A549 (cell line): ENCODE data around the gene RRM1. TPM values are rescaled to one million over a fixed set of nuclear protein-coding genes. Genes with fewer than 3 reads are reported as not detected.

ENCODE experiments used
- ATAC-seq, 2 experiments: fragments of 200-7000 bp in 1 of 2; fragments of >200 bp in 1 of 2; cut with Nextera tagmentation in 1 of 2; cut with Tn5 transposase in 1 of 2; 3 replicates each; pipeline versions ENCODE4 v1.8.0 to v1.9.1; 2018 to 2020; ENCODE audit warnings: mild to moderate bottlenecking in 1 of 2, moderate library complexity in 1 of 2
- CTCF ChIA-PET: fragments of 300-600 bp; sonication (Branson Sonifier 250); formaldehyde crosslinking; extraction: SDS; loops from one replicate; lab custom pipeline; 2021; ENCODE audit warnings: antibody characterized with exemption, inconsistent platforms; lab: Yijun Ruan, JAX
- POLR2A ChIA-PET: fragments of 350-600 bp; formaldehyde crosslinking; extraction: SDS; loops from one replicate; lab custom pipeline; 2021; ENCODE audit warnings: antibody characterized with exemption, inconsistent platforms; lab: Yijun Ruan, JAX
- DNase-seq, 2 experiments: peaks; one replicate each; pipeline versions ENCODE4 v3.0.0 to v3.0.0-alpha.2; 2011 to 2016; ENCODE audit warnings: low read depth in 1 of 2, low spot score in 1 of 2
- FAIRE-seq: peaks from 2 replicates; lab custom pipeline; 2011; peaks lifted over from hg19 to GRCh38; lab: Jason Lieb, UNC
- H3K27ac ChIP-seq, 2 experiments: fragments of >200 bp; sonication (Bioruptor Twin); formaldehyde crosslinking; 3 replicates each; pipeline ENCODE4 v1.5.1; 2016 to 2017
- H3K4me1 ChIP-seq: fragments of >200 bp; sonication (Bioruptor Twin); formaldehyde crosslinking; 3 replicates; pipeline ENCODE4 v1.6.1; 2016
- H3K4me2 ChIP-seq: fragments of >200 bp; sonication (Bioruptor Twin); formaldehyde crosslinking; 3 replicates; pipeline ENCODE4 v1.6.1; 2016
- H3K4me3 ChIP-seq: fragments of >200 bp; sonication (Bioruptor Twin); formaldehyde crosslinking; 3 replicates; pipeline ENCODE4 v1.5.1; 2016
- H3K9me3 ChIP-seq: fragments of >200 bp; sonication (Bioruptor Twin); formaldehyde crosslinking; 3 replicates; pipeline ENCODE4 v1.6.1; 2016
- CBX2 ChIP-seq: fragments of 200-600 bp; sonication (generic); IDR thresholded peaks from 2 replicates; pipeline ENCODE4 v1.6.1; 2016; ENCODE audit warnings: low read depth, mild to moderate bottlenecking, borderline replicate concordance
- CBX8 ChIP-seq: fragments of 200-600 bp; sonication (generic); IDR thresholded peaks from 2 replicates; pipeline ENCODE4 v1.6.1; 2016
- CEBPB ChIP-seq, 2 experiments: fragments of >200 bp in 1 of 2; sonication (Bioruptor Twin) in 1 of 2; formaldehyde crosslinking in 1 of 2; IDR thresholded peaks; 2 replicates each; pipeline ENCODE4 v1.6.1; 2012 to 2016
- CTCF ChIP-seq: fragments of >200 bp; sonication (Bioruptor Twin); formaldehyde crosslinking; IDR thresholded peaks from 3 replicates; pipeline ENCODE4 v1.5.1; 2016
- EHMT2 ChIP-seq: fragments of 200-600 bp; sonication (generic); IDR thresholded peaks from 2 replicates; pipeline ENCODE4 v1.6.1; 2016; ENCODE audit warnings: antibody characterized with exemption, low read depth, mild to moderate bottlenecking, moderate library complexity
- EP300 ChIP-seq, 2 experiments: fragments of >200 bp; sonication (Bioruptor Twin); formaldehyde crosslinking; IDR thresholded peaks; 2 replicates in 1 of 2; 3 replicates in 1 of 2; pipeline ENCODE4 v1.6.1; 2016 to 2017
- FOSL2 ChIP-seq, 2 experiments: fragments of 450-650 bp in 1 of 2; fragments of >200 bp in 1 of 2; sonication (Bioruptor Twin) in 1 of 2; formaldehyde crosslinking; IDR thresholded peaks; 2 replicates each; pipeline versions ENCODE4 v1.5.0 to v1.6.1; 2016 to 2020; ENCODE audit warnings: mild to moderate bottlenecking in 1 of 2, moderate library complexity in 1 of 2
- FOXS1 ChIP-seq: fragments of 250-450 bp; sonication (Bioruptor Pico); IDR thresholded peaks from 2 replicates; pipeline ENCODE4 v1.5.0; 2020; ENCODE audit warnings: mild to moderate bottlenecking, moderate library complexity
- GATA3 ChIP-seq: IDR thresholded peaks from 2 replicates; pipeline ENCODE4 v1.6.1; 2012; ENCODE audit warnings: borderline replicate concordance
- HOXB5 ChIP-seq: fragments of 250-450 bp; sonication (Bioruptor Pico); IDR thresholded peaks from 2 replicates; pipeline ENCODE4 v1.5.0; 2020; ENCODE audit warnings: mild to moderate bottlenecking, moderate library complexity
- KDM5A ChIP-seq: fragments of 200-600 bp; sonication (generic); IDR thresholded peaks from 2 replicates; pipeline ENCODE4 v1.6.1; 2016; ENCODE audit warnings: antibody characterized with exemption, mild to moderate bottlenecking
- MAFK ChIP-seq: fragments of 450-650 bp; IDR thresholded peaks from 2 replicates; pipeline ENCODE4 v1.6.1; 2014; ENCODE audit not compliant: partially characterized antibody
- MAZ ChIP-seq: fragments of 150-350 bp; IDR thresholded peaks from 2 replicates; pipeline ENCODE4 v1.6.1; 2014; ENCODE audit warnings: antibody characterized with exemption, low read depth, low read length, borderline replicate concordance
- MYC ChIP-seq: IDR thresholded peaks from 2 replicates; pipeline ENCODE4 v1.6.1; 2012; ENCODE audit warnings: mild to moderate bottlenecking, inconsistent platforms, low read length, improper control_type of control experiment, borderline replicate concordance
- NFE2L2 ChIP-seq: fragments of 150-350 bp; conservative IDR thresholded peaks from 2 replicates; pipeline ENCODE4 v1.6.1; 2014; ENCODE audit warnings: low read length
- NR3C1 ChIP-seq: fragments of >200 bp; sonication (Bioruptor Twin); formaldehyde crosslinking; IDR thresholded peaks from 3 replicates; pipeline ENCODE4 v1.6.1; 2017
- POLR2AphosphoS2 ChIP-seq: conservative IDR thresholded peaks from 2 replicates; pipeline ENCODE4 v1.6.1; 2012; ENCODE audit warnings: low read length, improper control_type of control experiment, inconsistent platforms
- RAD21 ChIP-seq, 2 experiments: fragments of >200 bp in 1 of 2; sonication (Bioruptor Twin) in 1 of 2; formaldehyde crosslinking in 1 of 2; IDR thresholded peaks in 1 of 2; conservative IDR thresholded peaks in 1 of 2; 2 replicates in 1 of 2; 3 replicates in 1 of 2; pipeline ENCODE4 v1.6.1; 2012 to 2018; ENCODE audit warnings: inconsistent platforms in 1 of 2
- RARB ChIP-seq: fragments of 250-450 bp; sonication (Bioruptor Pico); IDR thresholded peaks from 2 replicates; pipeline ENCODE4 v1.8.0; 2021; ENCODE audit warnings: mild to moderate bottlenecking, moderate library complexity
- REST ChIP-seq: fragments of 200-600 bp; sonication (generic); IDR thresholded peaks from 2 replicates; pipeline ENCODE4 v1.6.1; 2016; ENCODE audit warnings: antibody characterized with exemption, mild to moderate bottlenecking, moderate library complexity
- RFX5 ChIP-seq: fragments of 450-650 bp; IDR thresholded peaks from 2 replicates; pipeline ENCODE4 v1.7.1; 2014; ENCODE audit warnings: antibody characterized with exemption, mild to moderate bottlenecking, moderate library complexity
- RNF2 ChIP-seq: fragments of 200-600 bp; sonication (generic); IDR thresholded peaks from 2 replicates; pipeline ENCODE4 v1.6.1; 2016; ENCODE audit warnings: low read depth, mild to moderate bottlenecking, antibody characterized with exemption, moderate library complexity, borderline replicate concordance
- SMC3 ChIP-seq: fragments of >200 bp; sonication (Bioruptor Twin); formaldehyde crosslinking; IDR thresholded peaks from 3 replicates; pipeline ENCODE4 v1.6.1; 2018; ENCODE audit warnings: inconsistent platforms
- TFCP2L1 ChIP-seq: fragments of 250-450 bp; sonication (Bioruptor Pico); IDR thresholded peaks from 2 replicates; pipeline ENCODE4 v1.5.0; 2021; ENCODE audit warnings: mild to moderate bottlenecking
- USF2 ChIP-seq: fragments of 450-650 bp; IDR thresholded peaks from 2 replicates; pipeline ENCODE4 v1.6.1; 2014; ENCODE audit warnings: antibody characterized with exemption
- ZFP36 ChIP-seq: fragments of 450-650 bp; IDR thresholded peaks from 2 replicates; pipeline ENCODE4 v1.6.1; 2014; ENCODE audit warnings: borderline replicate concordance; ENCODE audit not compliant: partially characterized antibody
- WGBS: methylation state at CpG from one replicate; pipeline ENCODE4 v1.1.6; 2017; ENCODE audit errors: missing lambda C conversion rate; 5-methylcytosine and 5-hydroxymethylcytosine counted together
- polyA plus RNA-seq, 4 experiments: library from polyadenylated mRNA; depleted of rRNA in 3 of 4; stranded (reverse); fragments of >200 nt; fragmentation: RNase III in 1 of 4; extraction: RNeasy Plus Mini Kit Qiagen cat#74134 plus additional on column Dnase treatment in 1 of 4; gene quantifications; 2 replicates in 3 of 4; 3 replicates in 1 of 4; pipeline ENCODE4 v1.2.3, GENCODE V29; 2011 to 2017
- TF ChIP-seq, protein P1 (sequence below): IDR thresholded peaks from 2 replicates; pipeline ENCODE4 v1.6.1; 2012; ENCODE audit warnings: low read depth, borderline replicate concordance

The RRM1 gene
- polyA plus RNA-seq, 2 of the 4 experiments (the other 2 are of a cell fraction), result 91.4 to 120 TPM

DNA sequence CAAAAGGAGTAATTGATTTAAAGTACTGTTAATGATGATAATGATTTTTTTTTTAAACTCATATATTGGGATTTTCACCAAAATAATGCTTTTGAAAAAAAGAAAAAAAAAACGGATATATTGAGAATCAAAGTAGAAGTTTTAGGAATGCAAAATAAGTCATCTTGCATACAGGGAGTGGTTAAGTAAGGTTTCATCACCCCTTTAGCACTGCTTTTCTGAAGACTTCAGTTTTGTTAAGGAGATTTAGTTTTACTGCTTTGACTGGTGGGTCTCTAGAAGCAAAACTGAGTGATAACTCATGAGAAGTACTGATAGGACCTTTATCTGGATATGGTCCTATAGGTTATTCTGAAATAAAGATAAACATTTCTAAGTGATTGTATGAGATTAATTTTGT lies 43.9 kb downstream of the RRM1 start:
- FAIRE-seq, result no peak
- Histone ChIP-seq H3K9me3 (peaks cover 17% of the 10 kb centered on the region), H3K4me1 (peaks cover 27% of the 10 kb centered on the region), H3K4me2 (no peak overlapping the region), H3K27ac (no peak overlapping the region), H3K4me3 (no peak overlapping the region)
- DNase-seq, result no peak
- POLR2A ChIA-PET, result no interaction called here
- CTCF ChIA-PET, result no interaction called here
- 93% methylated on average over 1 of the region's 1 CpG for WGBS
- TF ChIP-seq KDM5A (no peak), EP300 (IDR thresholded peaks at IDR 0.05) (no peak), MAFK (no peak), CTCF (no peak), CBX2 (no peak), MAZ (no peak), RNF2 (no peak), RFX5 (no peak), FOXS1 (CRISPR knock-in tag) (no peak), GATA3 (no peak), RAD21 (conservative IDR thresholded peaks at IDR 0.05 in 1 of 2, IDR thresholded peaks at IDR 0.05 in 1 of 2) (no peak), FOSL2 (IDR thresholded peaks at IDR 0.05) (no peak), FOSL2 (CRISPR knock-in tag; IDR thresholded peaks at IDR 0.05) (no peak), SMC3 (no peak), REST (no peak), TFCP2L1 (no peak), CBX8 (no peak), MYC (no peak), USF2 (no peak)
- TF ChIP-seq, protein P1, sequence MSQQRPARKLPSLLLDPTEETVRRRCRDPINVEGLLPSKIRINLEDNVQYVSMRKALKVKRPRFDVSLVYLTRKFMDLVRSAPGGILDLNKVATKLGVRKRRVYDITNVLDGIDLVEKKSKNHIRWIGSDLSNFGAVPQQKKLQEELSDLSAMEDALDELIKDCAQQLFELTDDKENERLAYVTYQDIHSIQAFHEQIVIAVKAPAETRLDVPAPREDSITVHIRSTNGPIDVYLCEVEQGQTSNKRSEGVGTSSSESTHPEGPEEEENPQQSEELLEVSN, result no peak
- ATAC-seq, result no peak

GRCh38 chr11:4140067-4140636 lies 45.6 kb downstream of the RRM1 start:
- H3K27ac ChIP-seq, result no peak overlapping the region
- ChIA-PET POLR2A (no interaction called here), CTCF (no interaction called here)
- TF ChIP-seq CEBPB (IDR thresholded peaks at IDR 0.05) (no peak), NFE2L2 (no peak), HOXB5 (CRISPR knock-in tag) (no peak), POLR2AphosphoS2 (no peak), EHMT2 (no peak), FOSL2 (IDR thresholded peaks at IDR 0.05) (no peak), FOSL2 (CRISPR knock-in tag; IDR thresholded peaks at IDR 0.05) (no peak), ZFP36 (no peak), MYC (no peak), NR3C1 (no peak), RARB (CRISPR knock-in tag) (no peak)
- ATAC-seq (no peak), FAIRE-seq (no peak), DNase-seq (peak in 1 of 2 experiments; percentile 14)
- no peak overlapping the region for H3K4me2 ChIP-seq
- H3K4me1 ChIP-seq, result peaks cover 13% of the 10 kb centered on the region
- no peak overlapping the region for H3K4me3 ChIP-seq
- H3K9me3 ChIP-seq, result peaks cover 17% of the 10 kb centered on the region
- WGBS, result 92% methylated on average over 2 of the region's 2 CpGs
